DOHH2 (cell line): Measurements from ENCODE around the gene ABCC2.

Experiments
- H3F3A ChIP-seq: fragments of 200-600 bp; sonication (generic), shearing (Covaris generic); 2 replicates; pipeline ENCODE4 v1.6.0; 2016; ENCODE audit warnings: antibody characterized with exemption, mild to moderate bottlenecking; ENCODE audit not compliant: control insufficient read depth, insufficient read depth
- H3K27ac ChIP-seq: fragments of 200-600 bp; sonication (generic); 2 replicates; pipeline ENCODE4 v1.5.1; 2014; ENCODE audit warnings: low read depth, mild to moderate bottlenecking, low read length, moderate library complexity
- H3K27me3 ChIP-seq: fragments of 200-600 bp; sonication (generic); 2 replicates; pipeline ENCODE4 v1.6.1; 2014; ENCODE audit warnings: mild to moderate bottlenecking, low read length, mixed read lengths; ENCODE audit not compliant: control insufficient read depth
- H3K36me3 ChIP-seq: fragments of 200-600 bp; sonication (generic); 2 replicates; pipeline ENCODE4 v1.6.1; 2014; ENCODE audit warnings: mild to moderate bottlenecking, low read length, moderate library complexity, mixed read lengths; ENCODE audit not compliant: control insufficient read depth
- H3K4me1 ChIP-seq: fragments of 200-600 bp; sonication (generic); 2 replicates; pipeline ENCODE4 v1.6.1; 2014; ENCODE audit warnings: mild to moderate bottlenecking, low read length, mixed read lengths; ENCODE audit not compliant: control insufficient read depth
- H3K4me2 ChIP-seq: fragments of 200-600 bp; sonication (generic); 2 replicates; pipeline ENCODE4 v1.6.0; 2014; ENCODE audit warnings: mild to moderate bottlenecking, low read length, moderate library complexity
- H3K4me3 ChIP-seq: fragments of 200-600 bp; sonication (generic); 2 replicates; pipeline ENCODE4 v1.5.1; 2014; ENCODE audit warnings: mild to moderate bottlenecking, low read length, mixed read lengths
- H3K79me2 ChIP-seq: fragments of 200-600 bp; sonication (generic); 2 replicates; pipeline ENCODE4 v1.6.1; 2014; ENCODE audit warnings: mild to moderate bottlenecking, low read length, mixed read lengths; ENCODE audit not compliant: control insufficient read depth
- H3K9me2 ChIP-seq: fragments of 200-600 bp; sonication (generic); replicated peaks from 2 replicates; pipeline ENCODE4 v1.6.1; 2014; ENCODE audit warnings: mild to moderate bottlenecking, low read length, mixed read lengths; ENCODE audit not compliant: control insufficient read depth
- H3K9me3 ChIP-seq: fragments of 200-600 bp; sonication (generic); 2 replicates; pipeline ENCODE4 v1.6.1; 2014; ENCODE audit warnings: antibody characterized with exemption, low read length, mixed read lengths; ENCODE audit not compliant: control insufficient read depth, insufficient read depth
- H4K20me1 ChIP-seq: fragments of 200-600 bp; sonication (generic); 2 replicates; pipeline ENCODE4 v1.6.0; 2014; ENCODE audit warnings: low read depth, mild to moderate bottlenecking, antibody characterized with exemption, low read length, moderate library complexity; ENCODE audit not compliant: control insufficient read depth, insufficient read depth
- CTCF ChIP-seq: fragments of 200-600 bp; sonication (generic); IDR thresholded peaks from one replicate; pipeline ENCODE4 v1.5.1; 2014; ENCODE audit warnings: antibody characterized with exemption, mild to moderate bottlenecking, low read depth, low read length; ENCODE audit not compliant: poor library complexity, severe bottlenecking
- EZH2phosphoT487 ChIP-seq: fragments of 200-600 bp; sonication (generic); IDR thresholded peaks from 2 replicates; pipeline ENCODE4 v1.6.1; 2017; ENCODE audit warnings: borderline replicate concordance, mild to moderate bottlenecking, antibody characterized with exemption, low read length, moderate library complexity, mixed read lengths

The ABCC2 gene

GRCh38 chr10:99828464-99828863, 46.0 kb downstream of the ABCC2 start:
- Histone ChIP-seq H3K9me2 (no peaks in the 10 kb centered on the region), H3K4me2 (no peak overlapping the region), H3K9me3 (peaks cover 8% of the 10 kb centered on the region; the same call in 1 of the 2 replicates), H4K20me1 (no peaks in the 10 kb centered on the region), H3K27me3 (0 out of 2 replicates have a peak, but pooled peaks cover 3% of the 10 kb centered on the region), H3K79me2 (no peaks in the 10 kb centered on the region), H3K36me3 (no peaks in the 10 kb centered on the region), H3K27ac (no peak overlapping the region), H3K4me3 (no peak overlapping the region), H3F3A (no peaks in the 10 kb centered on the region), H3K4me1 (peaks cover 8% of the 10 kb centered on the region)
- TF ChIP-seq EZH2phosphoT487 (no peak), CTCF (no peak)

- no peak overlapping the region for H3K4me2 ChIP-seq
- H3K9me3 ChIP-seq = peaks cover 12% of the 10 kb centered on the region; the same call in 1 of the 2 replicates
- 0 out of 2 replicates have a peak, but pooled peaks cover 3% of the 10 kb centered on the region for H3K27me3 ChIP-seq
- no peak for TF ChIP-seq EZH2phosphoT487
- no peak for TF ChIP-seq CTCF
- no peaks in the 10 kb centered on the region for H4K20me1 ChIP-seq
- H3K4me1 ChIP-seq = peaks cover 8% of the 10 kb centered on the region
- no peak overlapping the region for H3K4me3 ChIP-seq
- H3K36me3 ChIP-seq = no peaks in the 10 kb centered on the region
- H3K9me2 ChIP-seq = no peaks in the 10 kb centered on the region
- no peaks in the 10 kb centered on the region for H3K79me2 ChIP-seq
- no peak overlapping the region for H3K27ac ChIP-seq
- no peaks in the 10 kb centered on the region for H3F3A ChIP-seq
These were observed 50.0 kb downstream of the ABCC2 start for GRCh38 chr10:99832439-99832838.

- TF ChIP-seq CTCF (no peak), EZH2phosphoT487 (no peak)
- Histone ChIP-seq H3K79me2 (no peaks in the 10 kb centered on the region), H3K4me3 (no peak overlapping the region), H3K4me2 (no peak overlapping the region), H3K4me1 (no peaks in the 10 kb centered on the region), H3F3A (no peaks in the 10 kb centered on the region), H3K9me2 (no peaks in the 10 kb centered on the region), H3K36me3 (no peaks in the 10 kb centered on the region), H3K9me3 (peaks cover 4% of the 10 kb centered on the region; the same call in 1 of the 2 replicates), H3K27ac (no peak overlapping the region), H3K27me3 (0 out of 2 replicates have a peak, but pooled peaks cover 3% of the 10 kb centered on the region), H4K20me1 (no peaks in the 10 kb centered on the region)
These were observed 52.0 kb downstream of the ABCC2 start for GRCh38 chr10:99834410-99834809.

- H3K36me3 ChIP-seq = no peaks in the 10 kb centered on the region
These were observed 53.5 kb downstream of the ABCC2 start for GRCh38 chr10:99835947-99836346.

More at GRCh38 chr10:99835947-99836346, 53.5 kb downstream of the ABCC2 start:
- Histone ChIP-seq H3K4me2 (no peak overlapping the region), H3K79me2 (no peaks in the 10 kb centered on the region), H4K20me1 (no peaks in the 10 kb centered on the region), H3K4me1 (no peaks in the 10 kb centered on the region), H3K27me3 (no peaks in the 10 kb centered on the region), H3K27ac (no peak overlapping the region), H3K9me3 (peaks cover 4% of the 10 kb centered on the region; the same call in 1 of the 2 replicates), H3K9me2 (no peaks in the 10 kb centered on the region), H3F3A (no peaks in the 10 kb centered on the region), H3K4me3 (no peak overlapping the region)
- no peak for TF ChIP-seq EZH2phosphoT487
- TF ChIP-seq CTCF = no peak
